ENCODE results near the gene CNIH1. TPM values are rescaled to one million over a fixed set of nuclear protein-coding genes. Genes with fewer than 3 reads are reported as not detected.
"Not testable (repeated sequence)": the region's sequence is repeated elsewhere in the genome, so short reads cannot be mapped to it uniquely, and the experiment has no call there.

CNIH1 gene
- total RNA-seq, 1 donor from 2014 or later, result 131 TPM

DNA sequence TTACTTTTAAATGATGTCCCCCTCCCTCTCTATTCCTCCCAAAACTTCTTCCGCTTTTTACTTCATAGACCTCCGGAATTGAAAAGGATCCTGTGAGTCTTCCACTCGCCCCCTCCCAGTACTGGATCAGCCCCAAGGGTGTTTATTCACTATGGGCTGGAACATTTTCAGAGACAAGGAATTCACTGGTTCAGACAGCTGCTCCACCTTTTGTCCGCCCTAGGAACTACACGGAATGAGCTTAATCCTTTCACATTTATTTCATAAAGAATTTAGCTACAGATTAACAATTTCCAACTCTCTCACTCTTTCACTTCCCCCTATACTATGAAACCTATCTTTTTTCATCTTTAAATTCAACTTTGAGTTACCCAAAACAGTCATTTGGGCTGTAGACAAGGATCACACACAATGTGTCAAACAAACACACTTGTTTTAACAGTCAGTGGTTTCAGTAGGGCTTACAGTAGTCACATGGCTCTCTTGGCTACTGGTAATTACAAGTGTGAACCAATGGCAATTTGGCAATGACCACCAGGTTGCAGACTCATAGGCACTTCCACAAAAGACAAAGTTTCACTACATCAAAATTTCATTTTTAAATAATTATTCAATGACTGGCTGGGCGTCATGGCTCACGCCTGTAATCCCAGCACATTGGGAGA, 20.6 kb downstream of the CNIH1 start:
- H3K4me3 ChIP-seq (ENCODE audit: low read depth, low read length), result no peak overlapping the region
- no peak for DNase-seq (ENCODE audit: low read depth)
- TF ChIP-seq, protein P1, sequence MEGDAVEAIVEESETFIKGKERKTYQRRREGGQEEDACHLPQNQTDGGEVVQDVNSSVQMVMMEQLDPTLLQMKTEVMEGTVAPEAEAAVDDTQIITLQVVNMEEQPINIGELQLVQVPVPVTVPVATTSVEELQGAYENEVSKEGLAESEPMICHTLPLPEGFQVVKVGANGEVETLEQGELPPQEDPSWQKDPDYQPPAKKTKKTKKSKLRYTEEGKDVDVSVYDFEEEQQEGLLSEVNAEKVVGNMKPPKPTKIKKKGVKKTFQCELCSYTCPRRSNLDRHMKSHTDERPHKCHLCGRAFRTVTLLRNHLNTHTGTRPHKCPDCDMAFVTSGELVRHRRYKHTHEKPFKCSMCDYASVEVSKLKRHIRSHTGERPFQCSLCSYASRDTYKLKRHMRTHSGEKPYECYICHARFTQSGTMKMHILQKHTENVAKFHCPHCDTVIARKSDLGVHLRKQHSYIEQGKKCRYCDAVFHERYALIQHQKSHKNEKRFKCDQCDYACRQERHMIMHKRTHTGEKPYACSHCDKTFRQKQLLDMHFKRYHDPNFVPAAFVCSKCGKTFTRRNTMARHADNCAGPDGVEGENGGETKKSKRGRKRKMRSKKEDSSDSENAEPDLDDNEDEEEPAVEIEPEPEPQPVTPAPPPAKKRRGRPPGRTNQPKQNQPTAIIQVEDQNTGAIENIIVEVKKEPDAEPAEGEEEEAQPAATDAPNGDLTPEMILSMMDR (conservative IDR thresholded peaks at IDR 0.05; ENCODE audit: low read depth, low read length), result peak; percentile 73

DNA sequence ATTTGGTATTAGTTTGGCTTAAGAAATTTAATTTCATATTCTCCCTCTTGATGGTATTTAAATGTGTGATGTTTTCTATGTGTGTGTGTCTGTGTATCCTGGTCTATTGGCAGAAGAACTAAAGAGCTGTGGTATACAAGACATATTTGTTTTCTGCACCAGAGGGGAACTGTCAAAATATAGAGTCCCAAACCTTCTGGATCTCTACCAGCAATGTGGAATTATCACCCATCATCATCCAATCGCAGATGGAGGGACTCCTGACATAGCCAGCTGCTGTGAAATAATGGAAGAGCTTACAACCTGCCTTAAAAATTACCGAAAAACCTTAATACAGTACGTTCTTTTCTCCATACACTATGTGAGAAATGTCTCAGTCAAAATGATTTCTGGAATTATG, 29.8 kb downstream of the CNIH1 start:
- TF ChIP-seq, protein P1 (conservative IDR thresholded peaks at IDR 0.05; ENCODE audit: low read depth, low read length), result no peak
- no peak for DNase-seq (ENCODE audit: low read depth)
- H3K4me3 ChIP-seq (ENCODE audit: low read depth, low read length), result no peak overlapping the region

DNA sequence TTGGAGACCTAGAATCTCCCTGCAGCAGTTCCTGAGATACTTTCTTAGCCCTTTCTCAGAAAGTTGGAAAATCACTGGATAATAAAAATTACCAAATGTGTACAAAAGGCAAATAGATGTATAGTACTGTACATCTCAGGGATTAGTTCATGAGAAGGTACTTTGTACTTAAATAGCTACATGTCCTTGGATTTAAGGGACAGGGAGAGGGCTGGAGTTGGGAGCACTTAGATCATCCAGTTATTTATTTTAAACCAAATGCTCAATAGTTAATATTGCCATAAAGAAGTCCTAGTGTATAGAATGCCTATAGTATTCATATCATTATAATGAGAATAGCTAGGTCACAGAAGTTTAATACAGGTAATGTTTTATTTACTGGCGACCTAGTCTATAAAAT, 31.0 kb downstream of the CNIH1 start:
- DNase-seq (ENCODE audit: low read depth), result no peak
- H3K4me3 ChIP-seq (ENCODE audit: low read depth, low read length), result no peak overlapping the region
- TF ChIP-seq, protein P1 (conservative IDR thresholded peaks at IDR 0.05; ENCODE audit: low read depth, low read length), result no peak

DNA sequence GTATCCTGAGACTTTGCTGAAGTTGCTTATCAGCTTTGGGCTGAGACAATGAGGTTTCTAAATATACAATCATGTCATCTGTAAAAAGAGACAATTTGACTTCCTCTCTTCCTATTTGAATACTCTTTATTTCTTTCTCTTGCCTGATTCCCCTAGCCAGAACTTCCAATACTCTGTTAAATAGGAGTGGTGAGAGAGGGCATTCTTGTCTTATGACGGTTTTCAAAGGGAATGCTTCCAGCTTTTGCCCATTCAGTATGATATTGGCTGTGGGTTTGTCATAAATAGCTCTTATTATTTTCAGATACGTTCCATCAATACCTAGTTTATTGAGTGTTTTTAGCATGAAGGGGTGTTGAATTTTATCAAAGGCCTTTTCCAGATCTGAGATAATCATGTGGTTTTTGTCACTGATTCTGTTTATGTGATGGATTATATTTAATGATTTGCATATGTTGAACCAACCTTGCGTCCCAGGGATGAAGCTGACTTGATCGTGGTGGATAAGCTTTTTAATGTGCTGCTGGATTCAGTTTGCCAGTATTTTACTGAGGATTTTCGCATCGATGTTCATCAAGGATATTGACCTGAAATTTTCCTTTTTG, 37.7 kb downstream of the CNIH1 start:
- not testable (repeated sequence) for H3K4me3 ChIP-seq (ENCODE audit: low read depth, low read length); DNase-seq (ENCODE audit: low read depth)

DNA sequence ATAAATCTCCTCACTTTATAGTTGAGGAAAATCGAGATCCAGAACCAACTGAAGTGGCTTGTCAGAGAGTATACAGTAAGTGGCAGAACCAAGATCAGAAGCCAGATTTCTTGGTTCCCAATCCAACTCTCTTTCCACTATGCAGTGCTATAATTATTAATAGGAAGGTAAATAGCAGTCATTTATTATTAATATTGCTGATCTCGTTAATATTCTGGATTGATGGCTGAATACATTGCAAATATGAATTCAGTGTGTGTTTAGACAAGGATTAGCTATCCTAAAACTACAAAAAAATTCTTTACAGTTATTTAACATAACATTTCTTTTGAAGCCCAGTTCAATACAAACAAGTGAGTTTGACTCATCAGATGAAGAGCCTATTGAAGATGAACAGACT, 41.6 kb downstream of the CNIH1 start:
- no peak overlapping the region for H3K4me3 ChIP-seq (ENCODE audit: low read depth, low read length)
- TF ChIP-seq, protein P1 (conservative IDR thresholded peaks at IDR 0.05; ENCODE audit: low read depth, low read length), result no peak
- no peak for DNase-seq (ENCODE audit: low read depth)

DNA sequence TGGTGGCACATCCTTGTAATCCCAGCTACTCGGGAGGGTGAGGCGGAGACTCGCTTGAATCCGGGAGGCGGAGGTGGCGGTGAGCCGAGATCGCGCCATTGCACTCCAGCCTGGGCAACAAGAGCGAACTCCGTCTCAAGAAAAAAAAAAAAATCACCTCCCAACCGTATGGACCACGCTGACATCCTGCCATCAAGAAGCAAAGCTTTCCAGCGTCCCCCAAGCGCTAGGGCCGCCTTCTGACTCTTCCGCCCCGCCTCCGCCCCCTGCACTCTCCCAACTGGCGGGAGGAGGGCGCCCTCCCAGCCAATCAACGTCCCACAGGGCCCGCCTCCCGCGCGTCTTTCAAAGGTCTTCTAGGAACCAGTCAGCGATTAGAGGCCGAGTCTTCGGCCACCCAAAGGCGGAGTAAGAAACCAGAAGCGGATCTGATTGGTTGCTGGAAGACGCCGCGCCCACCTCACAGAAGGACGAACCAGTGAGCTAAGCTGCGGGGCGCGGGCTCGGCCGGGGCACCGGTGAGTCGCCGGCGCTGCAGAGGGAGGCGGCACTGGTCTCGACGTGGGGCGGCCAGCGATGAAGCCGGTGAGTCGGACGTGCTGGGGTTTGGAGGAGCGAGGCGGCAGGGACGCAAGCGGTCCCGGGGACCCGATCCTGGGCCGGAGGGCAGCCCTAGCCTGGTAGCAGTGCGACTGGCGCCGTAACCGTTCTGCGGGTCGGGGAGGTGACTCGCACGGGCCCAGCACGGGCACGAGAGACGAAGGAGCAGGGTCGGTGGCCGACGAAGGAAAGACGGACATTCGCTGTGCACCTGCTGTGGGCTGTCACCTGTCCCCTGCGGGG, 44.5 kb downstream of the CNIH1 start, which contains the start of gene CDKN3:
Gene CDKN3, plus strand, starts transcription at position 515 of the 843 bp plus-strand sequence. Its CDS starts 62 bp downstream, at position 577.
- peak within 1 kb of the TSS; percentile 92 for H3K4me3 ChIP-seq (ENCODE audit: low read depth, low read length)
- TF ChIP-seq, protein P1 (conservative IDR thresholded peaks at IDR 0.05; ENCODE audit: low read depth, low read length), result no peak
- peak; percentile 87 for DNase-seq (ENCODE audit: low read depth)

DNA sequence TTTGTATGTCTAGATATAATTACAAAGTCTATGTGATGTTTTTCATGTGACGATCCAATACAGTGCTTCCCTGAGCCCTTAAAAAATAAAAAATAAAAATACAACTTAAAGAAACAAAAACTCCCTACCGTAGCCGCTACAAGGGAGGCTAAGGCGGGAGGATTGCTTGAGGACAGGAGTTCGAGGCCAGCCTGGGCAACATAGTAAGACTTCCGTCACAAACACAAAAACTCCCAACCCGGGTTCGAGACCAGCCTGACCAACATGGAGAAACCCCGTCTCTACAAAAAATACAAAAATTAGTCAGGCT, 45.0 kb downstream of the CNIH1 start:
- peak overlapping the region; percentile 92 for H3K4me3 ChIP-seq (ENCODE audit: low read depth, low read length)
- TF ChIP-seq, protein P1 (conservative IDR thresholded peaks at IDR 0.05; ENCODE audit: low read depth, low read length), result no peak
- no peak for DNase-seq (ENCODE audit: low read depth)
